Skeletal muscle tissue (tissue), 4 donors: Measurements from ENCODE around the gene MLXIP. TPM values are rescaled to one million over a fixed set of nuclear protein-coding genes. Genes with fewer than 3 reads are reported as not detected.

Experiments used
- H3K27ac ChIP-seq: one replicate; pipeline ENCODE4 v1.7.0; 2013; ENCODE audit warnings: mild to moderate bottlenecking, low read depth, low read length, inconsistent platforms
- H3K27me3 ChIP-seq, 3 donors: one replicate each; pipeline ENCODE4 v1.7.0; 2013; ENCODE audit warnings: low read length in 3 of 3; ENCODE audit not compliant: control insufficient read depth in 3 of 3, insufficient read depth in 3 of 3
- H3K36me3 ChIP-seq, 3 donors: one replicate each; pipeline ENCODE4 v1.7.0; 2013; ENCODE audit warnings: low read length in 3 of 3; ENCODE audit not compliant: control insufficient read depth in 3 of 3, insufficient read depth in 3 of 3
- H3K4me1 ChIP-seq, 3 donors: one replicate each; pipeline ENCODE4 v1.7.0; 2013; ENCODE audit warnings: low read length in 3 of 3, mild to moderate bottlenecking in 3 of 3; ENCODE audit not compliant: control insufficient read depth in 3 of 3, insufficient read depth in 3 of 3
- H3K4me3 ChIP-seq, 3 donors: one replicate each; pipeline ENCODE4 v1.7.0; 2013; ENCODE audit warnings: low read length in 3 of 3
- H3K9ac ChIP-seq, 3 donors: one replicate each; pipeline ENCODE4 v1.7.0; 2013; ENCODE audit warnings: low read length in 3 of 3, mild to moderate bottlenecking in 3 of 3, moderate library complexity in 2 of 3, low read depth in 1 of 3
- H3K9me3 ChIP-seq, 3 donors: one replicate each; pipeline ENCODE4 v1.7.0; 2013; ENCODE audit warnings: low read length in 3 of 3; ENCODE audit not compliant: control insufficient read depth in 3 of 3
- total RNA-seq: library from RNA; depleted of rRNA; stranded (reverse); fragments of >200 nt; gene quantifications from one replicate; pipeline ENCODE4 v1.2.3, GENCODE V29; 2014
- donor health status: Osteomylitis.

Gene MLXIP
- total RNA-seq, 1 donor from 2014 or later, result 10.4 TPM

DNA sequence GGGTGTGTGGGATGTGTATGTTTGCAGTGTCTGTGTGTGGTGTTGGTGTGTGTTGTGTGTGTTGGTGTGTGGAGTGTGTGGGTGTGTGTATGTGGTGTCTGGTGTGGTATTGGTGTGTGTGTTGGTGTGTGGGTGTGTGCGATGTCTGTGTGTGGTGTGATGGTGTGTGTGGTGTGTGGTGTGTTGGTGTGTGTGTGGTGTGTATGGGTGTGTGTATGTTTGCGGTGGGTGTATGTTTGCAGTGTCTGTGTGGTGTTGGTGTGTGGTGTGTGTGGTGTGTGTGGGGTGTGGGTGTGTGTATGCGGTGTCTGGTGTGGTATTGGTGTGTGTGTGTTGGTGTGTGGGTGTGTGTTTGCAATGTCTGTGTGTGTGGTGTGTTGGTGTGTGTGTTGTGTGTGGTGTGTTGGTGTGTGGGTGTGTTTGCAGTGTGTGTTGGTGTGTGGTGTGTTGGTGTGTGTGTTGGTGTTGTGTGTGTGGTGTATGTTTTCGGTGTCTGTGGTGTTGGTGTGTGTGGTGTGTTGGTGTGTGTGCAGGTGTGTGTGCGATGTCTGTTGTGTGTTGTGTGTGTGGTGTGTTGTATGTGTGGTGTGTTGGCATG lies 15.7 kb downstream of the MLXIP start:
- Histone ChIP-seq H3K27ac (peak overlapping the region; percentile 80), H3K9ac (peak overlapping the region in 1 of 3 donors; percentile 60), H3K4me3 (peak overlapping the region in 2 of 3 donors; percentile 37 to 41), H3K36me3 (no peaks in the 10 kb centered on the region), H3K27me3 (no peaks in the 10 kb centered on the region), H3K4me1 (peaks cover 91 to 94% (median 91%) of the 10 kb centered on the region in 3 donors), H3K9me3 (no peaks in the 10 kb centered on the region)

DNA sequence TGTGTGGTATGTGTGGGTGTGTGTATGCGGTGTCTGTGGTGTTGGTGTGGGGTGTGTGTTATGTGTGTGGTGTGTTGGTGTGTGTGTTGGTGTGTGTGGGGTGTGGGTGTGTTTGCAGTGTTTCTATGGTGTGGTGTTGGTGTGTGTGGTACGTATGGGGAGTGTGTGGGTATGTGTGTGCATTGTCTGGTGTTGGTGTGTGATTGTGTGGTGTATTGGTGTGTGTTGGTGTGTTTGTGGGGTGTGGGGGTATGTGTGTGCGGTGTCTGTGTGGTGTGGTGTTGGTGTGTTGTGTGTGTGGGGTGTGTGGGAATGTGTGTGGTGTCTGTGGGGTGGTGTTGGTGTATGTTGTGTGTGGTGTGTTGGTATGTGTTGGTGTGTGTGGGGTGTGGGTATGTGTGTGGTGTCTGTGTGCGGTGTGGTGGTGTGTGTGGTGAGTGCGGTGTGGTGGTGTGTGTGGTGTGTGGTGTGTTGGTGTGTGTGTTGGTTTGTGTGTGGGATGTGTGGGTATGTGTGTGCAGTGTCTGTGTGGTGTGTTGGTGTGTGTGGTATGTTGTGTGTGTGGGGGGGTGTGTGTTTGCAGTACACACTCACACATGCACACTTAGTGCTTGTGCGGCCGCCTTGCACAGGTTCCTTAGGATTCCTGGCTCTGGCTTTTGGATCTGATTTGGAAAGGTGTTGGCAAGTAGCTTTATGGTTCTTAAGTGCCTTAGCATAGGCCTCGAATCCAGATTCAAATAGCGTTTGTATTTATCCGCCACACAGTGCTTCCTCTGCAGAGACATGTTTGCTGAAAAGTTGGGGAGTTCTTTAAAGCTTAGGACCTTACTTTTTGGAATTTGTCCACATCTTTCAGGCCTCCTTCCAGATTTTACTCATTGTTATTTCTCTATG lies 16.4 kb downstream of the MLXIP start:
- H3K9me3 ChIP-seq, result no peaks in the 10 kb centered on the region
- peak overlapping the region in 2 of 3 donors; percentile 12 to 41 for H3K4me3 ChIP-seq
- peak overlapping the region in 2 of 3 donors; percentile 46 to 60 for H3K9ac ChIP-seq
- peak overlapping the region; percentile 80 for H3K27ac ChIP-seq
- peaks cover 92 to 94% (median 92%) of the 10 kb centered on the region in 3 donors for H3K4me1 ChIP-seq
- no peaks in the 10 kb centered on the region for H3K27me3 ChIP-seq
- H3K36me3 ChIP-seq, result no peaks in the 10 kb centered on the region

DNA sequence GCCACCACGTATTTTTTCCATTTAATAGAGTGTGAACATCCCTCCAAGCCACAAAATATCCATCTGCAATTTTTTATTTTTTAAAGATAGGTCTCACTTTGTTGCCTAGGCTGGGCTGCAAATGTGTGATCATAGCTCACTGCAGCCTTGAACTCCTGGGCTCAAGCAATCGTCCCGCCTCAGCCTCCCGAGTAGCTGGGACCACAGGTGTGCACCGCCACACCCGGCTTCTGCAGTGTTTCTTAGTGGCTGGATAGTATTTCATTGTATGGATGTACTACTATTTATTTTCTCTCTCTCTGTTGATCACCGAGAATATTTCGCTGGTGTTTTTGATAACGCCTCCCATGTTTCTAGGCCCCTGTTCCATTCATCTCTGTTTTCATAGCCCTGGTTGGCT lies 17.5 kb downstream of the MLXIP start:
- H3K9me3 ChIP-seq, result no peaks in the 10 kb centered on the region
- peaks cover 85 to 88% (median 88%) of the 10 kb centered on the region in 3 donors for H3K4me1 ChIP-seq
- H3K27me3 ChIP-seq, result no peaks in the 10 kb centered on the region
- peak overlapping the region; percentile 63 to 74 (median 73) for H3K9ac ChIP-seq
- peak overlapping the region; percentile 95 for H3K27ac ChIP-seq
- no peaks in the 10 kb centered on the region for H3K36me3 ChIP-seq
- peak overlapping the region in 2 of 3 donors; percentile 56 to 60 for H3K4me3 ChIP-seq

DNA sequence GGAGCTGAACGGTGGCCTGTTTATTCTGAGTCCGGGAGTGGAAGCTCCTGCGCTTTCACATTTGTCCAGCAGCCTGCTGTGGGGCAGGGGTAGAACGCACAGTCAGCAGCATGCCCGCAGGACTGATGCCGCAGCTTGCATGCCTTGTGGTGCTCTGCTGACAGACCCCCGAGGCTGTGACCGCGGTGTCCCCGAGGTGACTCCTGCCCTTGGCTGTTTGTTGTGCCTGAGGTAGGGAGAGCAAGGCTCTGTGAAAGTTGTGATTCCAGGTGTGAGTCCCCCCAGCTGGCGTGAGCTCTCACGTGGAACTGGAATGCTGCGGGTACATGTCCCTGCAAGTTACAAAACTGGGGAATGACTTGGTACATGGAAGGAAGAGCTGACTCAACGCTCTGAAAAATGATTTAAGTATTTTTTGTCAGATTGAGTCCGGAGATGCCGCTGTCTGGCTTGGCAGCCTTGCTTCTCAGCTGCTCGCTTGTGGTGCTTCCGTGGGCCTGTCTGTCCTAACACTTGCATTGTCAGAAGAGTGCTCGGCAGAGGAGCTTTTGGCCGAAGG lies 18.1 kb downstream of the MLXIP start:
- peak overlapping the region; percentile 63 to 74 (median 73) for H3K9ac ChIP-seq
- peak overlapping the region; percentile 95 for H3K27ac ChIP-seq
- H3K9me3 ChIP-seq, result no peaks in the 10 kb centered on the region
- H3K4me1 ChIP-seq, result peaks cover 80 to 82% (median 82%) of the 10 kb centered on the region in 3 donors
- H3K4me3 ChIP-seq, result peak overlapping the region; percentile 10 to 60 (median 56)
- H3K36me3 ChIP-seq, result no peaks in the 10 kb centered on the region
- no peaks in the 10 kb centered on the region for H3K27me3 ChIP-seq

DNA sequence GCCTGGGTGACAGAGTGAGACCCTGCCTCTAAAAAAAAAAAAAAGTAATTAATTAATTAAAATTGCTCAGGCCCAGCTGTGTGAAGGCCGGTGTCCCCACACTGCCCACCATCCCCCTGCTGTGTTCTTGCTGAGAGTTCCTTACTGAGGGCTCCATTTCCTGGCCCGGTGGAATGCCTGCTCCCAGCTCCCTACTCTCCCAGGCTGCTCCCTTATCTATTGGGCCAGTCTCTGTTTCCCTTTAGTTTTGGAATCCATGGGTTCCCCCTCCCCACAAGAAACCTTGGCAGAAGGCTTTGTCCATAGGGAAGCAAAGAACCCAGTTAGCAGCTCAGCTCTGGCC lies 19.0 kb downstream of the MLXIP start:
- H3K4me3 ChIP-seq, result peak overlapping the region; percentile 22 to 54 (median 44)
- no peaks in the 10 kb centered on the region for H3K27me3 ChIP-seq
- H3K27ac ChIP-seq, result peak overlapping the region; percentile 95
- peaks cover 78 to 80% (median 78%) of the 10 kb centered on the region in 3 donors for H3K4me1 ChIP-seq
- no peaks in the 10 kb centered on the region for H3K9me3 ChIP-seq
- H3K36me3 ChIP-seq, result no peaks in the 10 kb centered on the region
- peak overlapping the region in 2 of 3 donors; percentile 69 to 80 for H3K9ac ChIP-seq

DNA sequence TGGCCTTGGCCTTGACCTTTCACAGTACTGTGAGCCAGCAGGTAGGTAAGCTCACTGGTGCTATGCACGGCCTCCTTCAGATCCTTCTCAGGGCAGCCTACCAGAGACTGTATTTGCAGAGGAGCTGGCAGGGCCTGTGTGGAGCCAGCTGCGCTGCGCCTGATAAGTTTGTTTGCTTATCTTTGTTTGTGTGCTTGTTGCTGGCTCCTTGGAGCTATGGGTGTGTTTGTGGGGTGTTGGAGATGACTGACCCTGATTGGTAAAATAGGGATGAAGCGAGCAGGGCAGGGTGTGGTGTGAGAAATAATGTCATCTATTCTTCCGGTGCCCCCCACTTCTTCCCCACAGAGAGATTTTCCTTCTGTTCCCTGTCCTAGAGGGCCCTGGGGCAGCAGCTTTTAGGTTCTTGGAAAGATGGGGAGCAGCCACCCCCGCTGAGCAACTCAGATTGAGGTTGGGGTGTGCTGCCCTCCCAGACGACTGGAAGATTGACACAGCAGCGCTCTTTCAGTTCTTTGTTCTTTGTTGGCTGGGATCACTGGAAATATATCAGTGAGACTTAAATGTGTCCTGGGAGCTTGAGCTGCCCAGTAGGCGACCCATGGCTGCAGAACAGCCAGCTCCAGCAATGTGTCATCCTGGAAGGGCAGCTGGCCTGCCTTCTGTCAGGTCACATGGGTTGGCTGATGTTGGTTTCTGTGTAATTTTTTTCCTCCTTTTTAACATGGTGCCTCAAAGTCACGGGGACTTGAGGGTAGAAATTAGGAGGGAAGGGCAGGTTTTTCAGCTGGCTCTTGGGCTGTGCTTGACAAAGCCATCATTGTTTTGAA lies 19.6 kb downstream of the MLXIP start:
- no peaks in the 10 kb centered on the region for H3K9me3 ChIP-seq
- H3K4me1 ChIP-seq, result peaks cover 74 to 77% (median 76%) of the 10 kb centered on the region in 3 donors
- no peaks in the 10 kb centered on the region for H3K36me3 ChIP-seq
- H3K27ac ChIP-seq, result peak overlapping the region; percentile 95
- H3K9ac ChIP-seq, result peak overlapping the region; percentile 41 to 80 (median 69)
- peak overlapping the region; percentile 38 to 69 (median 59) for H3K4me3 ChIP-seq
- H3K27me3 ChIP-seq, result no peaks in the 10 kb centered on the region

DNA sequence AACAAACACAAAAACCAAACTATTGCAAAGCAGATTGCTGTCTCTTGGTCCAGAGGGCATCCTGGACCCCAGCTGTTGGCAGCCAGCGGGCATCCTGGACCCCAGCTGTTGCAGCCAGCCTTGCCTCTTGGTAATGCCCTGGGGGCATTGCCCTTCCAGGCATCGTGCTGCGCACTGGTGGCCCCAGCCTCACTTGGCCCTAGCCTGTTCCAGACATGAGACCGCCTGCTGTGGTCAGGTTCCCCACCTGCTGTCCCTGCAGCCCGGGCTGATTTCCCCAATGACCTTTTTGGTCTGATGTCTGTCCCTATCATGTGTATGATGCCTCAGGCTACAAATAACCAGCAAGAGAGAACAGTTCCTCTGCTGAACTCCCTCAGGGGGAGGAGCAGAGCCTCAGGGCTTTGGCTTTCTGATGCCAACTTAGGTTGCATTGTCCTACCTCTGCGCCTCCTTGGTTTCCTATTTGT lies 20.8 kb downstream of the MLXIP start:
- Histone ChIP-seq H3K4me3 (peak overlapping the region; percentile 14 to 38 (median 16)), H3K9ac (peak overlapping the region; percentile 37 to 80 (median 46)), H3K4me1 (peaks cover 69 to 71% (median 69%) of the 10 kb centered on the region in 3 donors), H3K27ac (peak overlapping the region; percentile 95), H3K27me3 (no peaks in the 10 kb centered on the region), H3K36me3 (no peaks in the 10 kb centered on the region), H3K9me3 (no peaks in the 10 kb centered on the region)

DNA sequence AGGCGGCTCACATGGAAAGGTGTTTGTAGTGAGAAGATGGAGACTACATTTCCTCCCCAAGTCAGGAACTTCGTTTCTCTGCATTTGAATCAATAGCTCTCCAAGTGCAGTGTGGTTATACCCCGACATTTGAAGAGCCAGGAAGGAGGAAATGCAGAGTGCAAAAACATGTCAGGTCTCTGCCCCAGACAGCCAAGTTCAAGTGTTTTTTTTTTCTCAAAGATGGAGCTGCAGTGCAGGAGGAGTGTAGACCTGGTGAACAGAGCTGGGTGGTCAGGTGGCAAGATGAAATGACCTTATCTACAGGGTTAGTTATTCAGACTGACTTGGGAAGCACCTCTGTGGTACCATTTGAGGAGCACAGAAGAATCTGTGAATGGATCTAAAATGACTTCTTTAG lies 21.3 kb downstream of the MLXIP start:
- no peaks in the 10 kb centered on the region for H3K36me3 ChIP-seq
- H3K27ac ChIP-seq, result peak overlapping the region; percentile 95
- peak overlapping the region; percentile 37 to 80 (median 46) for H3K9ac ChIP-seq
- no peaks in the 10 kb centered on the region for H3K27me3 ChIP-seq
- H3K4me1 ChIP-seq, result peaks cover 67 to 71% (median 67%) of the 10 kb centered on the region in 3 donors
- no peaks in the 10 kb centered on the region for H3K9me3 ChIP-seq
- H3K4me3 ChIP-seq, result peak overlapping the region in 2 of 3 donors; percentile 16 to 27

DNA sequence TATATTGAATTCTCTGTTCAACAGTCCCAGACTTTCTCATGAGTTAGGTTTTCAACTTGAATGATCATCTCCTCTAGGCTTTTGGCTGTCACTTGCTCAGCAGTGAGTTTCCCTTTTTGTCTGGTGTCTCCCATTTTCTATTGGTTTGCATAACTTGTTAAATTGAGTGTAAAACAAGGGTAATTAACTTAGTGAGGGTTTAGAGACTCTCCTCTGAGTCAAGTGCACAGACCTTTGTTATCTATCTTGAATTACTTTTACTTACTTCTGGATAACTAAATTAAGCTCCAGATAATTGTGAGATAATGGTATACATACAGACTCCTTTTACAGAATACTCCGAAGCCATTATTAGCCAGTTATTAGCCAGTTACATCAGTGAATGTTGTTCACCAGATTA lies 22.0 kb downstream of the MLXIP start:
- Histone ChIP-seq H3K36me3 (no peaks in the 10 kb centered on the region), H3K27me3 (no peaks in the 10 kb centered on the region), H3K9ac (no peak overlapping the region), H3K27ac (peak overlapping the region; percentile 95), H3K9me3 (no peaks in the 10 kb centered on the region), H3K4me3 (no peak overlapping the region), H3K4me1 (peaks cover 64 to 72% (median 69%) of the 10 kb centered on the region in 3 donors)
